Peyer's patch (tissue), 4 donors: ENCODE results near the gene KLRF2.

Experiments
- CTCF ChIP-seq, 6 experiments: fragments of 450-650 bp in 4 of 6; fragments of 200-600 bp in 2 of 6; sonication (generic) in 1 of 6; IDR thresholded peaks; one replicate each; pipeline ENCODE4 v1.5.1; 2017 to 2019; ENCODE audit warnings: antibody characterized with exemption in 6 of 6, mild to moderate bottlenecking in 3 of 6, moderate library complexity in 1 of 6
- POLR2A ChIP-seq, 2 donors: fragments of 450-650 bp; IDR thresholded peaks; one replicate each; pipeline ENCODE4 v1.5.1; 2017; ENCODE audit warnings: antibody characterized with exemption in 2 of 2, mild to moderate bottlenecking in 2 of 2, moderate library complexity in 2 of 2

- TF ChIP-seq CTCF (IDR thresholded peaks at IDR 0.05) (no peak), POLR2A (IDR thresholded peaks at IDR 0.05) (no peak)
Observed at GRCh38 chr12:9856151-9856550, 25.1 kb upstream of the KLRF2 start.
